OCI-LY7 (cell line): ENCODE data around the gene UROS. TPM values are rescaled to one million over a fixed set of nuclear protein-coding genes. Genes with fewer than 3 reads are reported as not detected.

Source experiments
- BruUV-seq: library from RNA; stranded (reverse); fragments of 400-500 nt; replicated peaks from 2 replicates; lab custom pipeline; 2021; lab: Mats Ljungman, UMichigan
- CTCF ChIA-PET: fragments of 300-600 bp; sonication (Branson Sonifier 250); formaldehyde crosslinking; loops from one replicate; lab custom pipeline; 2022; ENCODE audit warnings: antibody characterized with exemption; ENCODE audit not compliant: unreplicated experiment; lab: Charles Lee
- POLR2A ChIA-PET: fragments of 300-600 bp; sonication (Branson Sonifier 250); formaldehyde crosslinking; loops from one replicate; lab custom pipeline; 2022; ENCODE audit warnings: antibody characterized with exemption; lab: Charles Lee
- DNase-seq: peaks from one replicate; pipeline ENCODE4 v3.0.0-alpha.2; 2015; ENCODE audit warnings: low spot score
- H2AFZ ChIP-seq: fragments of 200-600 bp; sonication (generic), shearing (Covaris generic); 2 replicates; pipeline ENCODE4 v1.6.1; 2014; ENCODE audit warnings: mild to moderate bottlenecking, antibody characterized with exemption, low read length, moderate library complexity
- H3K27ac ChIP-seq: fragments of 200-600 bp; sonication (generic); 2 replicates; pipeline ENCODE4 v1.5.1; 2014; ENCODE audit warnings: mixed run types, low read depth, mild to moderate bottlenecking, moderate library complexity, low read length, inconsistent platforms; ENCODE audit not compliant: poor library complexity, severe bottlenecking
- H3K36me3 ChIP-seq: fragments of 200-600 bp; sonication (generic); 2 replicates; pipeline ENCODE4 v1.6.1; 2014; ENCODE audit warnings: mild to moderate bottlenecking, antibody characterized with exemption, low read length, moderate library complexity, mixed read lengths; ENCODE audit not compliant: insufficient read depth
- H3K4me1 ChIP-seq: fragments of 200-600 bp; sonication (generic); 2 replicates; pipeline ENCODE4 v1.5.1; 2014; ENCODE audit warnings: mild to moderate bottlenecking, low read length; ENCODE audit not compliant: insufficient read depth, poor library complexity, severe bottlenecking
- H3K4me2 ChIP-seq: fragments of 200-600 bp; sonication (generic); 2 replicates; pipeline ENCODE4 v1.6.1; 2014; ENCODE audit warnings: mild to moderate bottlenecking, low read length
- H3K4me3 ChIP-seq: fragments of 200-600 bp; sonication (generic); 2 replicates; pipeline ENCODE4 v1.5.1; 2014; ENCODE audit warnings: mild to moderate bottlenecking, low read depth, low read length; ENCODE audit not compliant: poor library complexity, severe bottlenecking
- H3K79me2 ChIP-seq: fragments of 200-600 bp; sonication (generic); 2 replicates; pipeline ENCODE4 v1.6.1; 2016; ENCODE audit warnings: low read depth, mild to moderate bottlenecking, low read length, moderate library complexity, mixed read lengths; ENCODE audit not compliant: insufficient read depth
- H3K9me2 ChIP-seq: fragments of 200-600 bp; sonication (generic); 2 replicates; pipeline ENCODE4 v1.6.1; 2016; ENCODE audit warnings: mild to moderate bottlenecking, low read length, mixed read lengths; ENCODE audit not compliant: insufficient read depth
- H3K9me3 ChIP-seq: fragments of 200-600 bp; sonication (generic); 2 replicates; pipeline ENCODE4 v1.6.1; 2014; ENCODE audit warnings: mild to moderate bottlenecking, mixed run types, low read length, mixed read lengths
- H4K20me1 ChIP-seq: fragments of 200-600 bp; sonication (generic); 2 replicates; pipeline ENCODE4 v1.6.1; 2014; ENCODE audit warnings: mild to moderate bottlenecking, antibody characterized with exemption, low read length, moderate library complexity, mixed read lengths; ENCODE audit not compliant: insufficient read depth
- EZH2phosphoT487 ChIP-seq: fragments of 200-600 bp; sonication (generic); IDR thresholded peaks from 2 replicates; pipeline ENCODE4 v1.6.1; 2018; ENCODE audit warnings: low read depth, borderline replicate concordance, mild to moderate bottlenecking, mixed run types, antibody characterized with exemption, low read length, moderate library complexity, mixed read lengths
- intact Hi-C: fragments of 100-400 bp; cut with micrococcal nuclease; formaldehyde crosslinking; loops from one replicate; pipeline ENCODE4 v1.10.0; 2022; ENCODE audit not compliant: unreplicated experiment
- total RNA-seq, 2 experiments: library from RNA; depleted of rRNA in 1 of 2; stranded (reverse); fragments of >200 nt in 1 of 2; shearing (Covaris generic) in 1 of 2; gene quantifications; 2 replicates each; pipeline ENCODE4 v1.2.3, GENCODE V29; 2014 to 2022
- TF ChIP-seq, protein P1 (sequence below): fragments of 200-600 bp; sonication (generic); conservative IDR thresholded peaks from 2 replicates; pipeline ENCODE4 v1.5.1; 2014; ENCODE audit warnings: mild to moderate bottlenecking, antibody characterized with exemption, low read length, moderate library complexity, mixed read lengths

The UROS gene
- total RNA-seq, 2 experiments from 2014 or later, result 37.3 to 44.5 TPM

DNA sequence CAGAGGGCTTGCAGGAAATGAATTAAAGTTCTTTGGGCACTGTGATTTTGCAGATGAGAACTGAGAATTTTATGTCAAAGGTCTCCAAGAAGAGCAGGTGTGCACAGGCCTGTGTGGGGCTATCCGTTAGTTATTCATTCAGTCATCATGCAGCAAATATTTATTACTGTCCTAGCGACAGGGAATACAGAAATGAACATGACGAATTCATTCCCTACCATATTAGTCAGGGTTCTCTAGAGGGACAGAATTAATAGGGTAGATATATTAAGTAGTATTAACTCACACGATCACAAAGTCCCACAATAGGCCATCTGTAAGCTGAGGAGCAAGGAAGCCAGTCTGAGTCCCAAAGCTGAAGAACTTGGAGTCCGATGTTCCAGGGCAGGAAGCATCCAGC lies 44.5 kb downstream of the UROS start:
- BruUV-seq, result no TSS peak
- intact Hi-C loops, result no loop called here

DNA sequence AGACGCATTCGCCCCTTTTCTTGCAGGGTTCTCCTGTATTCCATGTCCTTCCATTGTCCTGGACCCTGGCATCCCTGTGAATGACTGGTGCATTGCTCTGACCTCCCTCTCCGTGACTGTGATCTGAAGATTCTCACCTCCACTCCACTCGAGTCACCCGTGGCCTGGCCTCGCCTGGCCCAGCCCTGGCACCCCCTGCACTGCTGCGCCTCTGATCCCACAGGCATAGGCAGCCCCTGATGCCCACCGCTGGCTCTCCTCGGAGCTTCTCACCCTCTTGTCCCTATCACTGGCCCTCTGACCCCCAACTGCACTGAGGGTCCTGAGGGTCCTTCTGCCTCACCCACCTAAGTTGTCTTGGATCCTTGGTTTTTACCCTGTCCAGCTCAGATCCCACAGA lies 45.3 kb downstream of the UROS start:
- Histone ChIP-seq H3K4me1 (no peaks in the 10 kb centered on the region), H3K79me2 (no peaks in the 10 kb centered on the region), H3K36me3 (no peaks in the 10 kb centered on the region), H4K20me1 (no peaks in the 10 kb centered on the region), H3K4me2 (no peak overlapping the region), H3K27ac (no peak overlapping the region), H3K4me3 (no peak overlapping the region), H2AFZ (no peak overlapping the region), H3K9me2 (no peaks in the 10 kb centered on the region), H3K9me3 (no peaks in the 10 kb centered on the region)
- ChIA-PET CTCF (no interaction called here), POLR2A (no interaction called here)
- no TSS peak for BruUV-seq
- intact Hi-C loops, result no loop called here
- DNase-seq, result no peak
- TF ChIP-seq EZH2phosphoT487, result no peak
- TF ChIP-seq, protein P1, sequence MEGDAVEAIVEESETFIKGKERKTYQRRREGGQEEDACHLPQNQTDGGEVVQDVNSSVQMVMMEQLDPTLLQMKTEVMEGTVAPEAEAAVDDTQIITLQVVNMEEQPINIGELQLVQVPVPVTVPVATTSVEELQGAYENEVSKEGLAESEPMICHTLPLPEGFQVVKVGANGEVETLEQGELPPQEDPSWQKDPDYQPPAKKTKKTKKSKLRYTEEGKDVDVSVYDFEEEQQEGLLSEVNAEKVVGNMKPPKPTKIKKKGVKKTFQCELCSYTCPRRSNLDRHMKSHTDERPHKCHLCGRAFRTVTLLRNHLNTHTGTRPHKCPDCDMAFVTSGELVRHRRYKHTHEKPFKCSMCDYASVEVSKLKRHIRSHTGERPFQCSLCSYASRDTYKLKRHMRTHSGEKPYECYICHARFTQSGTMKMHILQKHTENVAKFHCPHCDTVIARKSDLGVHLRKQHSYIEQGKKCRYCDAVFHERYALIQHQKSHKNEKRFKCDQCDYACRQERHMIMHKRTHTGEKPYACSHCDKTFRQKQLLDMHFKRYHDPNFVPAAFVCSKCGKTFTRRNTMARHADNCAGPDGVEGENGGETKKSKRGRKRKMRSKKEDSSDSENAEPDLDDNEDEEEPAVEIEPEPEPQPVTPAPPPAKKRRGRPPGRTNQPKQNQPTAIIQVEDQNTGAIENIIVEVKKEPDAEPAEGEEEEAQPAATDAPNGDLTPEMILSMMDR, result no peak

More for the DNA sequence above, 44.5 kb downstream of the UROS start:
- Histone ChIP-seq H3K36me3 (no peaks in the 10 kb centered on the region), H2AFZ (no peak overlapping the region), H3K79me2 (no peaks in the 10 kb centered on the region), H3K9me2 (no peaks in the 10 kb centered on the region), H3K4me1 (peaks cover under 1% of the 10 kb centered on the region), H3K4me3 (no peak overlapping the region), H3K4me2 (no peak overlapping the region), H3K9me3 (no peaks in the 10 kb centered on the region), H3K27ac (no peak overlapping the region), H4K20me1 (no peaks in the 10 kb centered on the region)
- DNase-seq, result no peak
- TF ChIP-seq, protein P1, result no peak
- no peak for TF ChIP-seq EZH2phosphoT487
- POLR2A ChIA-PET, result no interaction called here
- CTCF ChIA-PET, result no interaction called here

DNA sequence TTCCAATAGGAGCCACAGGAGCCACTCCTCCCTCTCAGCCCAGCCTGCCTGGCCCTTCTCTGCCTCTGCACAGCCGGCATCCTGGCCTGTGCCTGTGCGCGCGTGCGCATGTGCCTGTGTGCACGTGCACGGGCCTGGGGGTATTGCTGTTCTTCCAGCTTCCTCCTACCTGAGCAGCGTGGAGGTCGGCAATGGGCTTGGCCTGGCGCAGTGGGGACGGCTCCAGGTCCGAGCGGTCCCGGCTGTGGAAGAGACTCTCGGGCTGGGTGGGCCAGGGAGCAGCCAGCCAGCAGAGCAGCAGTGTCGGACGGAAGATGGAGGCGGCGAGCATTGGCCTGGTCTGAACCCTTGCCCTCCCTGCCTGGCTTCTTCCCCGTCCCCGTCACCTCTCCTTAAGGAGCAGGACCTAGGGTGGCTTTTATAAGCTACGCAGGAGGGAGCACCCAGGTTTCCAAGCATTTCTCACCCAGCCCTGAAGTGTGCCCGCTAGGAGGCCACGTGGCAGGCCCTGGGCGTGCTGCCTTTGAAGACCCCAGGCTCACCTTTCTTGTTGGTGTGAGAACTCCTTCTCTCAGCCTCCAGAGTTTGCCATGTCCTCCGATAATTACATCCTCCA lies 47.5 kb downstream of the UROS start, which contains the start of gene MMP21:
Gene MMP21, minus strand, starts transcription at position 331 of the 616 bp plus-strand sequence. Its CDS starts 0 bp downstream, at position 331.
- ChIA-PET CTCF (no interaction called here), POLR2A (no interaction called here)
- no peak for TF ChIP-seq EZH2phosphoT487
- TF ChIP-seq, protein P1, result no peak
- Histone ChIP-seq H2AFZ (no peak within 1 kb of the TSS), H3K27ac (no peak within 1 kb of the TSS), H3K9me3 (no peaks in the 10 kb centered on the region), H3K4me3 (no peak within 1 kb of the TSS), H3K4me1 (no peaks in the 10 kb centered on the region), H3K9me2 (no peaks in the 10 kb centered on the region), H3K36me3 (no peaks in the 10 kb centered on the region), H3K4me2 (no peak within 1 kb of the TSS), H4K20me1 (no peaks in the 10 kb centered on the region), H3K79me2 (no peaks in the 10 kb centered on the region)
- intact Hi-C loops, result no loop called here
- no peak for DNase-seq
- BruUV-seq, result no TSS peak
